Kidney (tissue), 14 donors: Measurements from ENCODE around the gene SMCHD1. TPM values are rescaled to one million over a fixed set of nuclear protein-coding genes. Genes with fewer than 3 reads are reported as not detected.
"Not testable (repeated sequence)": the region's sequence is repeated elsewhere in the genome, so short reads cannot be mapped to it uniquely, and the experiment has no call there.

Experiments used
- DNase-seq, 5 donors: peaks; one replicate each; pipeline ENCODE4 v3.0.0-alpha.2; 2013 to 2020
- FAIRE-seq: peaks from 2 replicates; lab custom pipeline; 2012; peaks lifted over from hg19 to GRCh38; lab: Jason Lieb, UNC
- H3K27ac ChIP-seq, 2 donors: one replicate each; pipeline ENCODE4 v1.7.0; 2013; ENCODE audit warnings: low read depth in 2 of 2, low read length in 2 of 2, inconsistent platforms in 1 of 2
- H3K27me3 ChIP-seq: one replicate; pipeline ENCODE4 v1.7.1; 2013; ENCODE audit warnings: low read length, inconsistent platforms; ENCODE audit not compliant: control insufficient read depth, insufficient read depth
- H3K36me3 ChIP-seq, 3 donors: one replicate each; pipeline versions ENCODE4 v1.7.0 to v1.7.1; 2013; ENCODE audit warnings: low read length in 3 of 3, control low read depth in 1 of 3, inconsistent platforms in 1 of 3; ENCODE audit not compliant: insufficient read depth in 3 of 3, control insufficient read depth in 2 of 3
- H3K4me1 ChIP-seq, 3 donors: one replicate each; pipeline versions ENCODE4 v1.7.0 to v1.7.1; 2013; ENCODE audit warnings: low read length in 3 of 3, inconsistent platforms in 1 of 3, low read depth in 1 of 3; ENCODE audit not compliant: control insufficient read depth in 2 of 3, insufficient read depth in 2 of 3
- H3K4me3 ChIP-seq, 3 donors: one replicate each; pipeline versions ENCODE4 v1.7.0 to v1.8.1; 2013; ENCODE audit warnings: low read length in 3 of 3, control low read depth in 1 of 3, inconsistent platforms in 1 of 3
- H3K9ac ChIP-seq, 3 donors: one replicate each; pipeline versions ENCODE4 v1.7.0 to v1.7.1; 2013; ENCODE audit warnings: low read length in 3 of 3, control low read depth in 1 of 3, inconsistent platforms in 1 of 3
- H3K9me3 ChIP-seq, 3 donors: one replicate each; pipeline versions ENCODE4 v1.7.0 to v1.7.1; 2013; ENCODE audit warnings: low read length in 3 of 3, control low read depth in 1 of 3, inconsistent platforms in 1 of 3; ENCODE audit not compliant: control insufficient read depth in 2 of 3, insufficient read depth in 1 of 3
- intact Hi-C: fragments of 100-400 bp; cut with DNase I; formaldehyde crosslinking; loops from one replicate; pipeline ENCODE4 v1.11.1; 2022
- polyA plus RNA-seq: library from polyadenylated mRNA; stranded (reverse); fragments of 350-450 nt; fragmentation: Illumina TruSeq; extraction: RNeasy Lipid Tissue Mini Kit (QIAGEN cat#74804); gene quantifications from one replicate; pipeline ENCODE4 v1.2.3, GENCODE V29; 2014; ENCODE audit warnings: low read depth, low replicate concordance; ENCODE audit not compliant: insufficient read depth
- total RNA-seq: library from RNA; stranded (reverse); fragmentation: NEBNext Ultra II Directional; extraction: Animal tissue kit (Norgen Biotek cat#: 25700); gene quantifications from one replicate; pipeline ENCODE4 v1.2.1, GENCODE V29; 2021
- TF ChIP-seq, protein P1 (sequence below): IDR thresholded peaks from 3 replicates; pipeline ENCODE4 v1.5.1; 2012; ENCODE audit warnings: mild to moderate bottlenecking, moderate library complexity, borderline replicate concordance; ENCODE audit not compliant: insufficient read depth; ENCODE audit errors: extremely low read depth
- donor health status: control.
- donor health status: control.
- donor health status: control.
- donor health status: control.
- donor health status: control.
- donor health status: DM: yes; HTN: yes; CAD: no.
- donor health status: Normal renal cell carcinoma (clear cell type).

Gene SMCHD1
- total and polyA plus RNA-seq, 2 donors from 2014 or later: 5.2 to 59.0 TPM

DNA sequence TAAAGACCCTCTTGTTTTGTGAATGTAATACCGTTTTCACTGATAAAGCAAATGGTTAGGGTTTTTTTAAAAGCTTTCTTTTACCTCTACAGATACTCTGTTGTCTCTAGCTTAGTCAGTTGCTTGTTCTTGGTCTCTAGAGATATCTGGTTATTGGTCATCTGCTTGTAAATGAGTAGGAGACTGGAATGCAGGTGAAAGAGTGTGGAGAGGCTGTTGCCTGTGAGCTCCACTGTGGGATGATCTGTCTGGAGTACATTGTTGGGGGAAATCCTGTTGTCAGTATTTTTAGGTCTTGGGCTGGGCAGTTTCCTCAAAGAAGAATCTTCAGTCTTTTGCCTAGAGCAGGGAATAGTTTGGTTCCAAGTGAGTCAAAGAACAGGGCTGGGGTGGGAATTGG is 67.7 kb downstream of the SMCHD1 start:
- peaks cover 8 to 14% (median 9%) of the 10 kb centered on the region in 3 donors for H3K36me3 ChIP-seq
- no peaks in the 10 kb centered on the region for H3K4me1 ChIP-seq
- DNase-seq (no peak), FAIRE-seq (no peak)
- H3K9me3 ChIP-seq: no peaks in the 10 kb centered on the region
- TF ChIP-seq, protein P1, sequence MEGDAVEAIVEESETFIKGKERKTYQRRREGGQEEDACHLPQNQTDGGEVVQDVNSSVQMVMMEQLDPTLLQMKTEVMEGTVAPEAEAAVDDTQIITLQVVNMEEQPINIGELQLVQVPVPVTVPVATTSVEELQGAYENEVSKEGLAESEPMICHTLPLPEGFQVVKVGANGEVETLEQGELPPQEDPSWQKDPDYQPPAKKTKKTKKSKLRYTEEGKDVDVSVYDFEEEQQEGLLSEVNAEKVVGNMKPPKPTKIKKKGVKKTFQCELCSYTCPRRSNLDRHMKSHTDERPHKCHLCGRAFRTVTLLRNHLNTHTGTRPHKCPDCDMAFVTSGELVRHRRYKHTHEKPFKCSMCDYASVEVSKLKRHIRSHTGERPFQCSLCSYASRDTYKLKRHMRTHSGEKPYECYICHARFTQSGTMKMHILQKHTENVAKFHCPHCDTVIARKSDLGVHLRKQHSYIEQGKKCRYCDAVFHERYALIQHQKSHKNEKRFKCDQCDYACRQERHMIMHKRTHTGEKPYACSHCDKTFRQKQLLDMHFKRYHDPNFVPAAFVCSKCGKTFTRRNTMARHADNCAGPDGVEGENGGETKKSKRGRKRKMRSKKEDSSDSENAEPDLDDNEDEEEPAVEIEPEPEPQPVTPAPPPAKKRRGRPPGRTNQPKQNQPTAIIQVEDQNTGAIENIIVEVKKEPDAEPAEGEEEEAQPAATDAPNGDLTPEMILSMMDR: no peak
- H3K9ac ChIP-seq: no peak overlapping the region
- H3K27me3 ChIP-seq: no peaks in the 10 kb centered on the region
- intact Hi-C loops: no loop called here
- H3K4me3 ChIP-seq: no peak overlapping the region
- H3K27ac ChIP-seq: no peak overlapping the region

DNA sequence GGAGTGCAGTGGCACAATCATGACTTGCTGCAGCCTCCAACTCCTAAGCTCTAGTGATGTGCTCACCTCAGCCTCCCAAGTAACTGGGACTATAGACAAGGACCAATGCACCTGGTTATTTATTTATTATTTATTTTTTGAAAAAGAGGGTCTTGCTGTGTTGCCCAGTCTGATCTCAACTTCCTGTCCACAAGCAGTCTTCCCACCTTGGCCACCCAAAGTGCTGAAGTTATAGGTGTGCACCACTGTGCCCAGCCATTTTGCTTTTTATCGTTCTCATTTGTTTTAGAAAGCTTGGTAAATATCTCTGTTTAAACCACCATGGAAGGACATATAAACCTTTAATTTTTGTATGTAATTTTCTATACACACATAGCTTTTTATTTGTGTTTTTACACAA is 74.2 kb downstream of the SMCHD1 start:
- peaks cover 12 to 14% (median 13%) of the 10 kb centered on the region in 3 donors for H3K36me3 ChIP-seq
- no peaks in the 10 kb centered on the region for H3K27me3 ChIP-seq
- H3K27ac ChIP-seq: no peak overlapping the region
- intact Hi-C loops: no loop called here
- FAIRE-seq: no peak
- no peak for DNase-seq
- no peak overlapping the region for H3K9ac ChIP-seq
- TF ChIP-seq, protein P1: no peak
- no peak overlapping the region for H3K4me3 ChIP-seq
- H3K4me1 ChIP-seq: no peaks in the 10 kb centered on the region
- H3K9me3 ChIP-seq: no peaks in the 10 kb centered on the region

DNA sequence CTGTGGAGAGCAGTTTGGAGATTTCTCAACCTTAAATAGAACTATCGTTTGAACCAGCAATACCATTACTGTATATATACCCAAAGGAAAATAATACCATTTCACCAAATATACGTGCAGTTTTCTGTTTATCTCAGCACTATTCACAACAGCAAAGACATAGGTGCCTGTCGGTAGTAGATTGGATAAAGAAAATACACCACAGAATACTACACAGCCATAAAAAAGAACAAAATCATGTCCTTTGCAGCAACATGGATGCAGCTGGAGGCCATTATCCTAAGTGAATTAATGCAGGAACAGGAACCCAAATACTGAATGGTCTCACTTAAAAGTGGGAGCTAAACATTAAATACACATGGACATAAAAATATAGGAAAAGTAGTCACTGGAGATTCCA is 81.3 kb downstream of the SMCHD1 start:
- intact Hi-C loops: no loop called here
- DNase-seq: no peak
- Histone ChIP-seq H3K27me3 (no peaks in the 10 kb centered on the region), H3K36me3 (peaks cover 11 to 23% (median 12%) of the 10 kb centered on the region in 3 donors), H3K9ac (no peak overlapping the region), H3K4me3 (no peak overlapping the region), H3K4me1 (no peaks in the 10 kb centered on the region), H3K9me3 (no peaks in the 10 kb centered on the region), H3K27ac (no peak overlapping the region)
- no peak for FAIRE-seq
- TF ChIP-seq, protein P1: no peak

DNA sequence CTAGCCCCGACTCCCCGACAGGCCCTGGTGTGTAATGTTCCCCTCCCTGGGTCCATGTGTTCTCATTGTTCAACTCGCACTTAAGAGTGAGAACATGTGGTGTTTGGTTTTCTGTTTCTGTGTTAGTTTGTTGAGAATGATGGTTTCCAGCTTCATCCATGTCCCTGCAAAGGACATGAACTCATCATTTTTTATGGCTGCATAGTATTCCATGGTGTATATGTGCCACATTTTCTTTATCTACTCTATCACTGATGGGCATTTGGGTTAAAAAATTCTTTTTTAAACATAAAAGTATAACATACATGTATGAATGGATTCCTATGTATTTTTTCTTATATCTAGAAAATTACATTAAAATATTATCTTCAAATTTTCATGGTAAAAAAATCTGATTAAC is 84.6 kb downstream of the SMCHD1 start:
- FAIRE-seq, intact Hi-C loops: not testable (repeated sequence)

More for the DNA sequence above, 84.6 kb downstream of the SMCHD1 start:
- peaks cover 7 to 28% (median 8%) of the 10 kb centered on the region in 3 donors for H3K36me3 ChIP-seq
- H3K9ac ChIP-seq, H3K9me3 ChIP-seq, H3K4me1 ChIP-seq, H3K4me3 ChIP-seq, H3K27ac ChIP-seq, H3K27me3 ChIP-seq, DNase-seq: not testable (repeated sequence)
